Measurements from ENCODE around the gene GALK2. TPM values are rescaled to one million over a fixed set of nuclear protein-coding genes. Genes with fewer than 3 reads are reported as not detected.
"Not testable (repeated sequence)": the region's sequence is repeated elsewhere in the genome, so short reads cannot be mapped to it uniquely, and the experiment has no call there.

GALK2 gene
- polyA plus RNA-seq, 4 donors, result 26.2 to 55.5 (median 33.7) TPM

DNA sequence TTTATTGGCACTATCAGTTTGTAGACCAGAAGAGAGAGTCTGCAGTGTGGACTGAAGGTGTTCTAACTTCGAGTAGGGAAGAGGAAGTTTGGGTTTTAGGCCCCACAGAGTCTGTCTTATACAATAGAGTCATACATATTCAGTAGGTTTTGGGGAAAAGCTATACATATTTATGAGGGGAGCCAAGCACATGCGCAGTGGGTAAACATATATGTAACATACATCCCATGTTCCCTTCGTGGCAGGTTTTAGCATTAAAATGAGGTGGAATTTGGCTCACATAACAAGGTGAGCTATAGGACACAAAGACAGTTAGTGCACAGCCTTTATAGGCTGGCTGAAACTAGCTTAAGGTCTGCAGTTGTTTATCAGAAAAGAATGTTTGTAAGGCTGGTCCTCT lies 4.9 kb downstream of the GALK2 start:
- no peak for FAIRE-seq

DNA sequence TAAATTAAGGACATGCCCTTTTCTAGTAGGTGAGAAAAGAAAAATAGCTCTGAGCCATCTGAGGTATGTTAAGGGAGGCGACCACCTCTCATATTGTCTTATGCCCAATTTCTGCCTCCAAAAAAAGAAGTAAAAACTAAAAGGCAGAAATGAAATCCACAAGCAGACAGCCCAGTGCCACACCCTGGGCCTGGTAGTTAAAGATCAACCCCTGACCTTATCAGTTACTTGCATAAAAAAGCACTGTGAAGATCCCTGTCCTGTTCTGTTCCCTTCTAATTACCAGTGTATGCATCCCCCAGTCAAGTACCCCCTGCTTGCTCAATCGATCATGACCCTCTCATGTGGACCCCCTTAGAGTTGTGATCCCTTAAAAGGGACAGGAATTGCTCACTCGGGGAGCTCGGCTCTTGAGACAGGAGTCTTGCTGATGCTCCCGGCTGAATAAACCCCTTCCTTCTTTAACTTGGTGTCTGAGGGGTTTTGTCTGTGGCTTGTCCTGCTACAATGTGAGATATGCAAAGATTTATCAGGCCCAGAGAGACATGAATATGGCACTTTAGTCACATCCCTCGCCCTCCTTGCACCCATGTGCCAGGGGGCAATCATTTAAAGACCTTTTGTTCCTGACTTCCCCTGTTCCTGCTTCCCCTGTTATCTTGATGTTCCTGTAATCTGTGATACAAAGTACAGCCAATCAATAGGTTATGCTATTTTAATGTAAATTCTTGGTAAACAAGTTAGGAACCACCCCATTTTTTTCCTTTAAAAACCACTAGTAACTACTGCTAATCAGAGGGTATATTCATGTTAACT lies 5.7 kb downstream of the GALK2 start:
- not testable (repeated sequence) for H3K27ac ChIP-seq (ENCODE audit: low read depth in 1 of 3, low read length in 2 of 3); H3K36me3 ChIP-seq (ENCODE audit: control insufficient read depth in 3 of 3, insufficient read depth in 2 of 3, low read depth in 1 of 3, low read length in 3 of 3); H3K27me3 ChIP-seq (ENCODE audit: control insufficient read depth in 3 of 3, insufficient read depth in 3 of 3, low read length in 3 of 3); H3K4me3 ChIP-seq (ENCODE audit: low read depth in 1 of 3, low read length in 3 of 3); H3K9me3 ChIP-seq (ENCODE audit: control insufficient read depth in 2 of 2, insufficient read depth in 1 of 2, low read depth in 1 of 2, low read length in 1 of 2); FAIRE-seq
- peaks cover 0 to 10% (median 0%) of the 10 kb centered on the region in 3 donors for H3K4me1 ChIP-seq (ENCODE audit: control insufficient read depth in 3 of 3, insufficient read depth in 2 of 3, low read depth in 1 of 3, low read length in 2 of 3)
- WGBS, 3 donors, result 79 to 91% (median 89%) methylated on average over 6 of the region's 6 CpGs
- DNase-seq, result peak in 1 of 2 donors; percentile 67

More for the DNA sequence above, 4.9 kb downstream of the GALK2 start:
- WGBS, 3 donors, result 84 to 93% (median 87%) methylated on average over 3 of the region's 3 CpGs
- Histone ChIP-seq H3K4me3 (ENCODE audit: low read depth in 1 of 3, low read length in 3 of 3) (no peak overlapping the region), H3K27me3 (ENCODE audit: control insufficient read depth in 3 of 3, insufficient read depth in 3 of 3, low read length in 3 of 3) (no peaks in the 10 kb centered on the region), H3K36me3 (ENCODE audit: control insufficient read depth in 3 of 3, insufficient read depth in 2 of 3, low read depth in 1 of 3, low read length in 3 of 3) (peaks cover 0 to 6% (median 2%) of the 10 kb centered on the region in 3 donors), H3K9me3 (ENCODE audit: control insufficient read depth in 2 of 2, insufficient read depth in 1 of 2, low read depth in 1 of 2, low read length in 1 of 2) (no peaks in the 10 kb centered on the region), H3K27ac (ENCODE audit: low read depth in 1 of 3, low read length in 2 of 3) (peak overlapping the region in 2 of 3 donors; percentile 3 to 41), H3K4me1 (ENCODE audit: control insufficient read depth in 3 of 3, insufficient read depth in 2 of 3, low read depth in 1 of 3, low read length in 2 of 3) (peaks cover 0 to 10% (median 0%) of the 10 kb centered on the region in 3 donors)
- DNase-seq, result no peak

DNA sequence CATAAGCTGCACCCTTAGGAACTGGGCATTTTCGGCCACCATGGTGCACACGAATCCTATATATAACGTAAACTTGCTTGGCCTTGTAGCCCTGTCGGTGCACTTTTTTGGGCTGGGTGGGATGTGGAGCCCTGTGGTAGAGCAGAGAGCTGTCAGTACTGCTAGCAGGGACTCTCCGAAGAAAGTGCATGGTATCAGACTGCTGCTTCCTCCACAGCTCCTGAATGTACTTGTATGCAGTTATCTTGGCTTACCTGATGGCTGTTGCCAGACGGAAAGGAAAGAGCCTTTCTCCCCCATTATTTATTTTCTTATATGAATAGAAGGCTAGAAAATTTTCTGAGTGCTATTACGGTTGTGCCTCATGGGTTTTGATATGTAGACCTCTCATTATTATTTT lies 8.4 kb downstream of the GALK2 start:
- Histone ChIP-seq H3K9me3 (ENCODE audit: control insufficient read depth in 2 of 2, insufficient read depth in 1 of 2, low read depth in 1 of 2, low read length in 1 of 2) (no peaks in the 10 kb centered on the region), H3K4me1 (ENCODE audit: control insufficient read depth in 3 of 3, insufficient read depth in 2 of 3, low read depth in 1 of 3, low read length in 2 of 3) (peaks cover 0 to 7% (median 0%) of the 10 kb centered on the region in 3 donors), H3K36me3 (ENCODE audit: control insufficient read depth in 3 of 3, insufficient read depth in 2 of 3, low read depth in 1 of 3, low read length in 3 of 3) (peaks cover 0 to 6% (median 2%) of the 10 kb centered on the region in 3 donors), H3K4me3 (ENCODE audit: low read depth in 1 of 3, low read length in 3 of 3) (no peak overlapping the region), H3K27ac (ENCODE audit: low read depth in 1 of 3, low read length in 2 of 3) (no peak overlapping the region), H3K27me3 (ENCODE audit: control insufficient read depth in 3 of 3, insufficient read depth in 3 of 3, low read length in 3 of 3) (no peaks in the 10 kb centered on the region)
- FAIRE-seq, result no peak
- no peak for DNase-seq
- 96 to 99% (median 97%) methylated on average over 7 of the region's 7 CpGs for whole genome bisulfite sequencing, 3 donors

DNA sequence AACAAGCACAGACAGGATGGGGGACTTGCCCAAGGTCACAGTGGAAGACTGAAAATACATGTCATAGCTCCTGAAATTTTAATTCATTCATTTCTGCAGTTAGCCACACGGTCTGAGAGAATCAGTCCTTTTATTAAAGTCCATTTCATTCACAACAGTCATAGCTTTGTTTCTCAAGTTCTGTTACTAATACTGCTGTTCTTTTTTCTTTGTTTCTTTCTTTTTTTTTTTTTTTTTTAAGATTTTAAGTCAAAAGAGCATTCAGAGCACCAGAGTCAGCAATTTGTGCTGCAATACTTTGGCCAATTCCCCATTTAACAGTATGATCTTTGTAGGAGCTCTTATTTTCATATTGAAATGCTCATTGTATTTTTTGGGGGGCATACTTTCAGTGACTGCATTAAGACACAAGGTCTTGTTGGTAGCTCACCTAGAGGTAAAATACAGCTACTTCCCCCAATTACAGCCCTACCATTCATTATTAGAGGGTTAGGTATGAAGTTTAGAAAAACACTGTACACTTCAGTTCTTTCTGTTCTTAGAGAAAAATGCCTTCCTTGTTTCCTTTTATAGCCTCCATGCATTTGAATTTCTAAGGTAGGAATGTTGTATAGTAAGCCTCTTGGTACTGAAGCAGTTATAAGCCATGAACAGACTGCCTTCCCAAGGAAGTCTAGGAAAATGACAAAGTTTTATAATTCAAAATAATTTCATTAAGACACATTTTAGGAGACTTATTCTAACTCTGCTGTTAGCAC lies 9.6 kb downstream of the GALK2 start:
- H3K27me3 ChIP-seq (ENCODE audit: control insufficient read depth in 3 of 3, insufficient read depth in 3 of 3, low read length in 3 of 3), result no peaks in the 10 kb centered on the region
- H3K27ac ChIP-seq (ENCODE audit: low read depth in 1 of 3, low read length in 2 of 3), result no peak overlapping the region
- peaks cover 0 to 3% (median 2%) of the 10 kb centered on the region in 3 donors for H3K36me3 ChIP-seq (ENCODE audit: control insufficient read depth in 3 of 3, insufficient read depth in 2 of 3, low read depth in 1 of 3, low read length in 3 of 3)
- no peak overlapping the region for H3K4me3 ChIP-seq (ENCODE audit: low read depth in 1 of 3, low read length in 3 of 3)
- FAIRE-seq, result no peak
- peaks cover 0 to 7% (median 0%) of the 10 kb centered on the region in 3 donors for H3K4me1 ChIP-seq (ENCODE audit: control insufficient read depth in 3 of 3, insufficient read depth in 2 of 3, low read depth in 1 of 3, low read length in 2 of 3)
- 61 to 92% (median 84%) methylated on average over 1 of the region's 1 CpG for WGBS, 3 donors
- H3K9me3 ChIP-seq (ENCODE audit: control insufficient read depth in 2 of 2, insufficient read depth in 1 of 2, low read depth in 1 of 2, low read length in 1 of 2), result no peaks in the 10 kb centered on the region
- no peak for DNase-seq

DNA sequence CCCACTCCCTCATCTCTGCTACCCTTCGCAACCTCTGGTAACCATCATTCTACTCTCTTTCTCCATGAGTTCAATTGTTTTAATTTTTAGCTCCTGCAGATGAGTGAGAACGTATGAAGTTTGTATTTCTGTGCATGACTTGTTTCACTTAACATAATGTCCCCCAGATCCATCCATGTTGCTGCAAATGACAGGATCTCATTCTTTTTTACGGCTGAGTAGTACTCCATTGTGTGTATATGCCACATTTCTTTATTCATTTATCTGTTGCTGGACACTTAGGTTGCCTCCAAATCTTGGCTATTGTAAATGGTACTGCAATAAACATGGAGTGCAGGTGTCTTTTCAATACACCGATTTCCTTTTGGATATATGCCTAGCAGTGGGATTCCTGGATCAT lies 12.1 kb downstream of the GALK2 start:
- 96 to 98% (median 97%) methylated on average over 4 of the region's 4 CpGs for WGBS, 3 donors
- no peaks in the 10 kb centered on the region for H3K9me3 ChIP-seq (ENCODE audit: control insufficient read depth in 2 of 2, insufficient read depth in 1 of 2, low read depth in 1 of 2, low read length in 1 of 2)

DNA sequence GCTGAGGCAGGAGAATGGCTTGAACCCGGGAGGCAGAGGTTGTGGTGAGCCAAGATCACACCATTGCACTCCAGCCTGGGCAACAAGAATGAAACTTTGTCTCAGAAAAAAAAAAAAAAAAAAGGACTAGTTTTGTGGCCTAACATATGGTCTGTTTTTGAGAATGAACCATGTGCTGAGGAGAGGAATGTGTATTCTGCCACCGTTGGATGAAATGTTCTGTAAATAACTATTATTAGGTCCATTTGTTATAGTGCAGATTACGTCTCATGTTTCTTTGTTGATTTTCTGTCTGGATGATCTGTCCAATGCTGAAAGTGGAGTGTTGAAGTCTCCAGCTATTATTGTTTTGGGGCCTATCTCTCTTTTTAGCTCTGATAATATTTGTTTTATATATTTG lies 13.7 kb downstream of the GALK2 start:
- not testable (repeated sequence) for H3K9me3 ChIP-seq (ENCODE audit: control insufficient read depth in 2 of 2, insufficient read depth in 1 of 2, low read depth in 1 of 2, low read length in 1 of 2); H3K4me3 ChIP-seq (ENCODE audit: low read depth in 1 of 3, low read length in 3 of 3); H3K27ac ChIP-seq (ENCODE audit: low read depth in 1 of 3, low read length in 2 of 3); H3K36me3 ChIP-seq (ENCODE audit: control insufficient read depth in 3 of 3, insufficient read depth in 2 of 3, low read depth in 1 of 3, low read length in 3 of 3); H3K27me3 ChIP-seq (ENCODE audit: control insufficient read depth in 3 of 3, insufficient read depth in 3 of 3, low read length in 3 of 3); H3K4me1 ChIP-seq (ENCODE audit: control insufficient read depth in 3 of 3, insufficient read depth in 2 of 3, low read depth in 1 of 3, low read length in 2 of 3); DNase-seq; FAIRE-seq
- 84 to 95% (median 89%) methylated on average over 3 of the region's 3 CpGs for WGBS, 3 donors

More for the DNA sequence above, 12.1 kb downstream of the GALK2 start:
- no peak overlapping the region for H3K27ac ChIP-seq (ENCODE audit: low read depth in 1 of 3, low read length in 2 of 3)
- no peaks in the 10 kb centered on the region for H3K27me3 ChIP-seq (ENCODE audit: control insufficient read depth in 3 of 3, insufficient read depth in 3 of 3, low read length in 3 of 3)
- FAIRE-seq (no peak), DNase-seq (no peak)
- H3K4me1 ChIP-seq (ENCODE audit: control insufficient read depth in 3 of 3, insufficient read depth in 2 of 3, low read depth in 1 of 3, low read length in 2 of 3), result no peaks in the 10 kb centered on the region
- peaks cover 0 to 3% (median 2%) of the 10 kb centered on the region in 3 donors for H3K36me3 ChIP-seq (ENCODE audit: control insufficient read depth in 3 of 3, insufficient read depth in 2 of 3, low read depth in 1 of 3, low read length in 3 of 3)
- no peak overlapping the region for H3K4me3 ChIP-seq (ENCODE audit: low read depth in 1 of 3, low read length in 3 of 3)

DNA sequence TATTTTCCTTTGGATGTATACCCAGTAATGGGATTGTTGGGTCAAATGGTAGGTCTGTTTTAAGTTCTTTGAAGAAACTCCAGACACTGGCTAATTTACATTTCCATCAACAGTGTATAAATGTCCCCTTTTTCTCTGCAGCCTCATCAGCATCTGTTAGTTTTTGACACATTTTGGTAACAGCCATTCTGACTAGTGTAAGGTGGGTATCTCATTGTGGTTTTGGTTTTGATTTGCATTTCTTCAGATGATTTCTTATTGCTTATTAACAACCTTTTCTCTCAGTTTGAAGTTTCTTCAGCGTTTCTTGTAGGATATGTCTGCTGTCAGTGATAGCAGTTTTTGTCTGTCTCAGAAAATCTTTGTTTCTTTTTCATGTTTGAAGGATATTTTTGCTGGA lies 15.4 kb downstream of the GALK2 start:
- Histone ChIP-seq H3K27ac (ENCODE audit: low read depth in 1 of 3, low read length in 2 of 3) (no peak overlapping the region), H3K27me3 (ENCODE audit: control insufficient read depth in 3 of 3, insufficient read depth in 3 of 3, low read length in 3 of 3) (no peaks in the 10 kb centered on the region), H3K4me1 (ENCODE audit: control insufficient read depth in 3 of 3, insufficient read depth in 2 of 3, low read depth in 1 of 3, low read length in 2 of 3) (no peaks in the 10 kb centered on the region), H3K9me3 (ENCODE audit: control insufficient read depth in 2 of 2, insufficient read depth in 1 of 2, low read depth in 1 of 2, low read length in 1 of 2) (no peaks in the 10 kb centered on the region), H3K36me3 (ENCODE audit: control insufficient read depth in 3 of 3, insufficient read depth in 2 of 3, low read depth in 1 of 3, low read length in 3 of 3) (no peaks in the 10 kb centered on the region), H3K4me3 (ENCODE audit: low read depth in 1 of 3, low read length in 3 of 3) (no peak overlapping the region)
- WGBS, 3 donors, result 44 to 92% (median 81%) methylated on average over 1 of the region's 1 CpG
- DNase-seq (no peak), FAIRE-seq (no peak)

DNA sequence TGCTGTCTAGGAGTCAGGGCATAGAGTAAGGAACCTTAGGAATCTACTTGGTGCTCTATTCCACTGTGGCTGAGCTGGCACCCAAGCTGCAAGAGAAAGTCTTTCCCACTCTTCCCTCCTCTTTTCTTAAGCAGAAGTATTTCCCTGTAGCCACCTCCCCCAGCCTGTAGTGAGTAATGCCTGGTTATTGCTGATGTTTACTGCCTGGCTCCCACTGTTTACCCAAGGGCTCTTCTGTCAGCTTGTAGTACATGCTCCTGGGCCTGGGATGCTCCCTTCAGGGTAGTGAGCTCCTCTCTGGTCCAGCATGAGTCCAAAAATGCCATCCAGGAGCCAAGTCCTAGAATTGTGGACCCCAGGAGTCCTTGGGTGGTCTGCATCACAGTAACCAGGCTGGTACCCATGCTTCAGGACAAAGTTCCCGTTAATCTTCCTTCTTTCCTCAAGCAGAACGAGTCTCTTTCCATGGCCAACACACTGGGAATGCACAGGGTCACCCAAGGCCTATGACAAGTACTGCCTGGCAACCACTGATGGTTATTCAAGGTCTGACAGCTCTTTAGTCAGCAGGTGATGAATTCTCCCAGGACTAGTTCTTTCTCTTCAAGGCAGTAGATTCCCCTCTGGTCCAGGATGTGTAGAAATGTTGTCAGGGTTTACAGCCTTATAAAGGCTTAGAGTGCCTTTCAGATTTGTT lies 17.6 kb downstream of the GALK2 start:
- FAIRE-seq, result no peak
- 88 to 90% (median 88%) methylated on average over 2 of the region's 2 CpGs for WGBS, 3 donors

More for the DNA sequence above, 17.6 kb downstream of the GALK2 start:
- Histone ChIP-seq H3K36me3 (ENCODE audit: control insufficient read depth in 3 of 3, insufficient read depth in 2 of 3, low read depth in 1 of 3, low read length in 3 of 3) (no peaks in the 10 kb centered on the region), H3K27ac (ENCODE audit: low read depth in 1 of 3, low read length in 2 of 3) (no peak overlapping the region), H3K4me1 (ENCODE audit: control insufficient read depth in 3 of 3, insufficient read depth in 2 of 3, low read depth in 1 of 3, low read length in 2 of 3) (no peaks in the 10 kb centered on the region), H3K4me3 (ENCODE audit: low read depth in 1 of 3, low read length in 3 of 3) (no peak overlapping the region), H3K27me3 (ENCODE audit: control insufficient read depth in 3 of 3, insufficient read depth in 3 of 3, low read length in 3 of 3) (no peaks in the 10 kb centered on the region), H3K9me3 (ENCODE audit: control insufficient read depth in 2 of 2, insufficient read depth in 1 of 2, low read depth in 1 of 2, low read length in 1 of 2) (no peaks in the 10 kb centered on the region)
- DNase-seq, result no peak

Measured in small intestine (tissue), 7 donors.